Kidney (tissue), 14 donors: ENCODE data around the gene AIF1L. TPM values are rescaled to one million over a fixed set of nuclear protein-coding genes. Genes with fewer than 3 reads are reported as not detected.
"Not testable (repeated sequence)": the region's sequence is repeated elsewhere in the genome, so short reads cannot be mapped to it uniquely, and the experiment has no call there.

Experiments
- DNase-seq, 5 donors: peaks; one replicate each; pipeline ENCODE4 v3.0.0-alpha.2; 2013 to 2020
- FAIRE-seq: peaks from 2 replicates; lab custom pipeline; 2012; peaks lifted over from hg19 to GRCh38; lab: Jason Lieb, UNC
- H3K27ac ChIP-seq, 2 donors: one replicate each; pipeline ENCODE4 v1.7.0; 2013; ENCODE audit warnings: low read depth in 2 of 2, low read length in 2 of 2, inconsistent platforms in 1 of 2
- H3K27me3 ChIP-seq: one replicate; pipeline ENCODE4 v1.7.1; 2013; ENCODE audit warnings: low read length, inconsistent platforms; ENCODE audit not compliant: control insufficient read depth, insufficient read depth
- H3K36me3 ChIP-seq, 3 donors: one replicate each; pipeline versions ENCODE4 v1.7.0 to v1.7.1; 2013; ENCODE audit warnings: low read length in 3 of 3, control low read depth in 1 of 3, inconsistent platforms in 1 of 3; ENCODE audit not compliant: insufficient read depth in 3 of 3, control insufficient read depth in 2 of 3
- H3K4me1 ChIP-seq, 3 donors: one replicate each; pipeline versions ENCODE4 v1.7.0 to v1.7.1; 2013; ENCODE audit warnings: low read length in 3 of 3, inconsistent platforms in 1 of 3, low read depth in 1 of 3; ENCODE audit not compliant: control insufficient read depth in 2 of 3, insufficient read depth in 2 of 3
- H3K4me3 ChIP-seq, 3 donors: one replicate each; pipeline versions ENCODE4 v1.7.0 to v1.8.1; 2013; ENCODE audit warnings: low read length in 3 of 3, control low read depth in 1 of 3, inconsistent platforms in 1 of 3
- H3K9ac ChIP-seq, 3 donors: one replicate each; pipeline versions ENCODE4 v1.7.0 to v1.7.1; 2013; ENCODE audit warnings: low read length in 3 of 3, control low read depth in 1 of 3, inconsistent platforms in 1 of 3
- H3K9me3 ChIP-seq, 3 donors: one replicate each; pipeline versions ENCODE4 v1.7.0 to v1.7.1; 2013; ENCODE audit warnings: low read length in 3 of 3, control low read depth in 1 of 3, inconsistent platforms in 1 of 3; ENCODE audit not compliant: control insufficient read depth in 2 of 3, insufficient read depth in 1 of 3
- CTCF ChIP-seq: IDR thresholded peaks from 3 replicates; pipeline ENCODE4 v1.5.1; 2012; ENCODE audit warnings: mild to moderate bottlenecking, moderate library complexity, borderline replicate concordance; ENCODE audit not compliant: insufficient read depth; ENCODE audit errors: extremely low read depth
- intact Hi-C: fragments of 100-400 bp; cut with DNase I; formaldehyde crosslinking; loops from one replicate; pipeline ENCODE4 v1.11.1; 2022
- polyA plus RNA-seq: library from polyadenylated mRNA; stranded (reverse); fragments of 350-450 nt; fragmentation: Illumina TruSeq; extraction: RNeasy Lipid Tissue Mini Kit (QIAGEN cat#74804); gene quantifications from one replicate; pipeline ENCODE4 v1.2.3, GENCODE V29; 2014; ENCODE audit warnings: low read depth, low replicate concordance; ENCODE audit not compliant: insufficient read depth
- total RNA-seq: library from RNA; stranded (reverse); fragmentation: NEBNext Ultra II Directional; extraction: Animal tissue kit (Norgen Biotek cat#: 25700); gene quantifications from one replicate; pipeline ENCODE4 v1.2.1, GENCODE V29; 2021
- donor health status: control.
- donor health status: control.
- donor health status: control.
- donor health status: control.
- donor health status: control.
- donor health status: DM: yes; HTN: yes; CAD: no.
- donor health status: Normal renal cell carcinoma (clear cell type).

Gene AIF1L
- total and polyA plus RNA-seq, 2 donors from 2014 or later, result 397 to 439 TPM

GRCh38 chr9:131099102-131099606 lies 2.8 kb downstream of the AIF1L start:
- TF ChIP-seq CTCF, result no peak
- Histone ChIP-seq H3K4me1 (peaks cover 2 to 40% (median 20%) of the 10 kb centered on the region in 3 donors), H3K4me3 (peak overlapping the region in 1 of 3 donors; percentile 68), H3K27me3 (no peaks in the 10 kb centered on the region), H3K27ac (peak overlapping the region; percentile 87), H3K36me3 (peaks cover 0 to 5% (median 0%) of the 10 kb centered on the region in 3 donors), H3K9ac (peak overlapping the region in 2 of 3 donors; percentile 28 to 43), H3K9me3 (no peaks in the 10 kb centered on the region)
- DNase-seq (peak in 2 of 5 donors; percentile 45 to 68), FAIRE-seq (no peak)
- intact Hi-C loops, result no loop called here

- FAIRE-seq, H3K27me3 ChIP-seq, intact Hi-C loops, H3K4me3 ChIP-seq, DNase-seq, H3K36me3 ChIP-seq, H3K9me3 ChIP-seq: not testable (repeated sequence)
- Histone ChIP-seq H3K9ac (peak overlapping the region in 1 of 3 donors; percentile 35), H3K4me1 (peaks cover 2 to 40% (median 20%) of the 10 kb centered on the region in 3 donors), H3K27ac (peak overlapping the region; percentile 85 to 87)
Observed at GRCh38 chr9:131099845-131100244, 3.5 kb downstream of the AIF1L start.

- no peaks in the 10 kb centered on the region for H3K9me3 ChIP-seq
- no peaks in the 10 kb centered on the region for H3K27me3 ChIP-seq
- H3K4me3 ChIP-seq, result no peak overlapping the region
- DNase-seq, result peak in 4 of 5 donors; percentile 90 to 96 (median 92)
- H3K27ac ChIP-seq, result peak overlapping the region; percentile 85 to 87
- peak overlapping the region in 2 of 3 donors; percentile 35 to 37 for H3K9ac ChIP-seq
- peaks cover 2 to 40% (median 20%) of the 10 kb centered on the region in 3 donors for H3K4me1 ChIP-seq
- FAIRE-seq, result no peak
- no peak for TF ChIP-seq CTCF
- peaks cover 0 to 5% (median 0%) of the 10 kb centered on the region in 3 donors for H3K36me3 ChIP-seq
- intact Hi-C loops, result no loop called here
Observed at GRCh38 chr9:131100445-131100844, 4.1 kb downstream of the AIF1L start.

- FAIRE-seq (no peak), DNase-seq (no peak)
- H3K9me3 ChIP-seq, result no peaks in the 10 kb centered on the region
- H3K4me1 ChIP-seq, result peaks cover 0 to 39% (median 20%) of the 10 kb centered on the region in 3 donors
- no peaks in the 10 kb centered on the region for H3K27me3 ChIP-seq
- no peak overlapping the region for H3K9ac ChIP-seq
- peak overlapping the region; percentile 85 to 87 for H3K27ac ChIP-seq
- TF ChIP-seq CTCF, result no peak
- no peak overlapping the region for H3K4me3 ChIP-seq
- intact Hi-C loops, result no loop called here
- H3K36me3 ChIP-seq, result peaks cover 0 to 5% (median 0%) of the 10 kb centered on the region in 3 donors
Observed at GRCh38 chr9:131101207-131101964, 5.1 kb downstream of the AIF1L start.
